Neutrophil (primary cell): ENCODE measurements around the gene C9orf43.

ENCODE experiments used
- H3K27ac ChIP-seq: fragments of 200-600 bp; sonication (generic); 2 replicates; pipeline ENCODE4 v1.5.1; 2016; ENCODE audit warnings: mild to moderate bottlenecking, moderate library complexity
- H3K27me3 ChIP-seq: fragments of 200-600 bp; sonication (generic); 2 replicates; pipeline ENCODE4 v1.6.0; 2016; ENCODE audit warnings: mild to moderate bottlenecking
- H3K36me3 ChIP-seq: fragments of 200-600 bp; sonication (generic); 2 replicates; pipeline ENCODE4 v1.5.1; 2017
- H3K4me1 ChIP-seq, 2 experiments: fragments of 200-600 bp in 1 of 2; sonication (generic) in 1 of 2; 1 replicate in 1 of 2; 2 replicates in 1 of 2; pipeline versions ENCODE4 v1.5.1 to v1.6.1; 2013 to 2016; ENCODE audit warnings: low read depth in 1 of 2, low read length in 1 of 2, mild to moderate bottlenecking in 1 of 2, moderate library complexity in 1 of 2; ENCODE audit not compliant: control insufficient read depth in 1 of 2, insufficient read depth in 1 of 2
- H3K4me3 ChIP-seq, 2 experiments: fragments of 200-600 bp in 1 of 2; sonication (generic) in 1 of 2; 1 replicate in 1 of 2; 2 replicates in 1 of 2; pipeline ENCODE4 v1.5.1; 2013 to 2016; ENCODE audit warnings: low read depth in 1 of 2, low read length in 1 of 2, mild to moderate bottlenecking in 1 of 2, moderate library complexity in 1 of 2
- H3K9me3 ChIP-seq: fragments of 200-600 bp; sonication (generic); 2 replicates; pipeline ENCODE4 v1.5.1; 2016
- CTCF ChIP-seq: fragments of 200-600 bp; sonication (generic); IDR thresholded peaks from 2 replicates; pipeline ENCODE4 v1.5.1; 2016; ENCODE audit warnings: antibody characterized with exemption

C9orf43 gene

GRCh38 chr9:113368348-113368981 lies 42.1 kb upstream of the C9orf43 start:
- H3K27ac ChIP-seq: no peak overlapping the region
- peaks cover 0 to 8% of the 10 kb centered on the region in 2 experiments for H3K4me1 ChIP-seq
- peaks cover 5% of the 10 kb centered on the region for H3K36me3 ChIP-seq
- H3K4me3 ChIP-seq: no peak overlapping the region
- no peaks in the 10 kb centered on the region for H3K27me3 ChIP-seq
- no peak for TF ChIP-seq CTCF
- H3K9me3 ChIP-seq: no peaks in the 10 kb centered on the region

- H3K9me3 ChIP-seq: no peaks in the 10 kb centered on the region
- H3K27me3 ChIP-seq: no peaks in the 10 kb centered on the region
- TF ChIP-seq CTCF: no peak
- H3K27ac ChIP-seq: no peak overlapping the region
- peaks cover 13% of the 10 kb centered on the region for H3K36me3 ChIP-seq
- H3K4me1 ChIP-seq: peaks cover 0 to 8% of the 10 kb centered on the region in 2 experiments
- H3K4me3 ChIP-seq: no peak overlapping the region
Observed at GRCh38 chr9:113368982-113369854, 41.3 kb upstream of the C9orf43 start.

GRCh38 chr9:113369855-113370140 lies 40.7 kb upstream of the C9orf43 start:
- H3K27ac ChIP-seq: no peak overlapping the region
- TF ChIP-seq CTCF: no peak
- H3K36me3 ChIP-seq: peaks cover 15% of the 10 kb centered on the region
- peaks cover 0 to 8% of the 10 kb centered on the region in 2 experiments for H3K4me1 ChIP-seq
- no peaks in the 10 kb centered on the region for H3K9me3 ChIP-seq
- no peaks in the 10 kb centered on the region for H3K27me3 ChIP-seq
- no peak overlapping the region for H3K4me3 ChIP-seq

GRCh38 chr9:113370806-113371325 lies 39.7 kb upstream of the C9orf43 start:
- Histone ChIP-seq H3K27ac (no peak overlapping the region), H3K36me3 (peaks cover 15% of the 10 kb centered on the region), H3K4me1 (peaks cover 0 to under 1% of the 10 kb centered on the region in 2 experiments), H3K9me3 (no peaks in the 10 kb centered on the region), H3K27me3 (no peaks in the 10 kb centered on the region), H3K4me3 (no peak overlapping the region)
- no peak for TF ChIP-seq CTCF

- Histone ChIP-seq H3K4me3 (no peak overlapping the region), H3K27me3 (no peaks in the 10 kb centered on the region), H3K9me3 (no peaks in the 10 kb centered on the region), H3K4me1 (peaks cover under 1% of the 10 kb centered on the region in 2 experiments), H3K36me3 (peaks cover 15% of the 10 kb centered on the region), H3K27ac (no peak overlapping the region)
- no peak for TF ChIP-seq CTCF
Observed at GRCh38 chr9:113372059-113372458, 38.5 kb upstream of the C9orf43 start.
